Measurements from ENCODE around the gene EXTL1.

GRCh38 chr1:26057189-26057588, 35.6 kb downstream of the EXTL1 start:
- TF ChIP-seq CTCF (IDR thresholded peaks at IDR 0.05) (no peak), POLR2A (IDR thresholded peaks at IDR 0.05; ENCODE audit: low read depth) (no peak)

Data from esophagus muscularis mucosa (tissue), 3 donors.